GM19025 (cell line): ENCODE measurements around the gene MTMR8.

Experiments used
- ATAC-seq: cut with Tn5 transposase; IDR thresholded peaks from one replicate; pipeline ENCODE4 v1.9.1; 2021; ENCODE audit warnings: mild to moderate bottlenecking, low read depth, moderate library complexity; ENCODE audit not compliant: unreplicated experiment

The MTMR8 gene

GRCh38 chrX:64321507-64321906 is 73.7 kb downstream of the MTMR8 start:
- no peak for ATAC-seq

GRCh38 chrX:64313624-64314023 is 81.6 kb downstream of the MTMR8 start:
- ATAC-seq = no peak

- no peak for ATAC-seq
Measured at GRCh38 chrX:64306712-64307111, 88.5 kb downstream of the MTMR8 start.

- ATAC-seq = no peak
Measured at GRCh38 chrX:64291123-64291522, 104.1 kb downstream of the MTMR8 start.

GRCh38 chrX:64265265-64265664 is 130.0 kb downstream of the MTMR8 start:
- ATAC-seq = no peak

- ATAC-seq = no peak
Measured at GRCh38 chrX:64230123-64230970, 164.9 kb downstream of the MTMR8 start, which contains the start of gene ASB12. ASB12 (minus strand) TSS chrX:64230607; CDS start chrX:64225650, 4,957 bp downstream.

- ATAC-seq = no peak
Measured at GRCh38 chrX:64229154-64229553, 166.1 kb downstream of the MTMR8 start.
